ENCODE measurements around the gene EIF4G3. TPM values are rescaled to one million over a fixed set of nuclear protein-coding genes. Genes with fewer than 3 reads are reported as not detected.

Gene EIF4G3
- total RNA-seq, 1 donor from 2014 or later: 27.3 TPM

DNA sequence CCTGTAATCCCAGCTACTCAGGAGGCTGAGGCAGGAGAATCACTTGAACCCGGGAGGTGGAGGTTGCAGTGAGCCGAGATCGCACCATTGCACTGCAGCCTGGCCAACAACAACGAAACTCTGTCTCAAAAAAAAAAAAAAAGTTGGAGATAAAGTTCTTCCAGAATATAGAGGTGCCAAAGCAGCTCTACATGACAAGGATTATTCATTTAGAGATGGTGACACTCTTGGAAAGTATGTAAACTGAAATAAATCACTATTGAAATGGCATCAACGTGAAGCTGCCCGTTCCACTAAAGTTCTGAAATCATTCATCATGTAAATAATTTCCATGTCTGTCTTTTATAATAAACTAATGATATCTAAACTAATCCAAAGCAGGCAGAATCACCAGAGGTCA lies 14.9 kb downstream of the EIF4G3 start:
- TF ChIP-seq, protein P1, sequence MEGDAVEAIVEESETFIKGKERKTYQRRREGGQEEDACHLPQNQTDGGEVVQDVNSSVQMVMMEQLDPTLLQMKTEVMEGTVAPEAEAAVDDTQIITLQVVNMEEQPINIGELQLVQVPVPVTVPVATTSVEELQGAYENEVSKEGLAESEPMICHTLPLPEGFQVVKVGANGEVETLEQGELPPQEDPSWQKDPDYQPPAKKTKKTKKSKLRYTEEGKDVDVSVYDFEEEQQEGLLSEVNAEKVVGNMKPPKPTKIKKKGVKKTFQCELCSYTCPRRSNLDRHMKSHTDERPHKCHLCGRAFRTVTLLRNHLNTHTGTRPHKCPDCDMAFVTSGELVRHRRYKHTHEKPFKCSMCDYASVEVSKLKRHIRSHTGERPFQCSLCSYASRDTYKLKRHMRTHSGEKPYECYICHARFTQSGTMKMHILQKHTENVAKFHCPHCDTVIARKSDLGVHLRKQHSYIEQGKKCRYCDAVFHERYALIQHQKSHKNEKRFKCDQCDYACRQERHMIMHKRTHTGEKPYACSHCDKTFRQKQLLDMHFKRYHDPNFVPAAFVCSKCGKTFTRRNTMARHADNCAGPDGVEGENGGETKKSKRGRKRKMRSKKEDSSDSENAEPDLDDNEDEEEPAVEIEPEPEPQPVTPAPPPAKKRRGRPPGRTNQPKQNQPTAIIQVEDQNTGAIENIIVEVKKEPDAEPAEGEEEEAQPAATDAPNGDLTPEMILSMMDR (conservative IDR thresholded peaks at IDR 0.05; ENCODE audit: low read depth, low read length): no peak
- DNase-seq (ENCODE audit: low read depth): no peak
- no peak overlapping the region for H3K4me3 ChIP-seq (ENCODE audit: low read depth, low read length)

DNA sequence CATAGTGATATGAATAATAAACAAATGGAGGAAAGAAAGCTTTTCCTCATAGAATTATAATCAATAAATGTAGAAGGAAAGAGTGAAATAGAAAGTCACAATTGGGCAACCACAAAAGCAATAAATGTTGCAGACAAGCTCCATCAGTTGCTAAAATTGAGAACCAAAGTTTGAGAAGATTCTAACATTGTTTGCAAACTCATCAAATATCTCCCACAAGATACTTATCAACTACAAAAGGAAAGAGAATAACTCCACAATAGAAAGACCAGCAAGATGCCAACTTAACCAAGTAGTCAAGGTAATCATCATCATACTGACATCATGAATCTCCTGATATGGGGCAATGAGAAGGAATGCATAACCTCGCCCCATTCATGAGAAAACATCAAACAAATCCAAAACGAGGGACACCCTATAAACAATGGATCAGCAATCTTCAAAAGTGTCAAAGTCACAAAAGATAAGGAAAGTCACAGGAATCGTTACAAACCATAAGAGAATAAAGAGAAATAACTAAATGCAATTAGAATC lies 16.4 kb downstream of the EIF4G3 start:
- H3K4me3 ChIP-seq (ENCODE audit: low read depth, low read length): no peak overlapping the region
- DNase-seq (ENCODE audit: low read depth): no peak
- TF ChIP-seq, protein P1 (conservative IDR thresholded peaks at IDR 0.05; ENCODE audit: low read depth, low read length): no peak

DNA sequence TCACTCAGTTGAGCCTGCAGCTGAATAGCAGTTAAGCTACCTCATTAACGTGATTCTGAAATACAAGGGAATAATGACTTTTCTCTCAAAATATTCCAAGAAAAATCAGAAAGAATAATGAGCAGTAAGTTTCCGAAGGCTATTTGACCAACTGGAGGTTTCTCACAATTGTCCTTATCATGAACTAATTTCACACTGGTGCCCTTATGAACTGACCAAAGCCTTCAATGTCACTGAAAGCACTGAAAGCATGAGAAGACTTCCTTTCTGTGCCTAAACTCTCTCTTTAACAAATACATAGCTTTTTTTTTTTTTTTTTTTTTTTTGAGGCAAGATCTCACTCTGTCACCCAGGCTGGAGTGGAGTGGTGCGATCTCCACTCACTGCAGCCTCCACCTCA lies 18.8 kb downstream of the EIF4G3 start:
- TF ChIP-seq, protein P1 (conservative IDR thresholded peaks at IDR 0.05; ENCODE audit: low read depth, low read length): no peak
- no peak for DNase-seq (ENCODE audit: low read depth)
- no peak overlapping the region for H3K4me3 ChIP-seq (ENCODE audit: low read depth, low read length)

DNA sequence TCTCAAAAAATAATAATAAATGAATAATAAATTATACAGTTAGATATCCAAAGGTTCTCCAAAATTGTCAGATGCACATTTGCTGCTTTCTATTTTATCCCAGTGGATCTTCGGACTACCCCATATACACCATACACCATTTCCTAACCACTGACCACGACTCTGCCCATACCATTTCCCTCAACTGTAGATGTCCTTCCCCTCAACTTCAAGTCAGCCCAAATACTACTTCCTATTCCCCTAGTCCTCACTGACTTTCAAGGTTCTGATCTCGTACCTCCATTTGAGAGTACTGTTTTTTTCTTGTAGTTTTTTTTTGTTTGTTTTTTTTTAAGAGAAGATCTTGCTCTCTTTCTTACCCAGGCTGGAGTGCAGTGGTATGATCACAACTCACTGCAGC lies 19.6 kb downstream of the EIF4G3 start:
- no peak overlapping the region for H3K4me3 ChIP-seq (ENCODE audit: low read depth, low read length)
- TF ChIP-seq, protein P1 (conservative IDR thresholded peaks at IDR 0.05; ENCODE audit: low read depth, low read length): no peak
- DNase-seq (ENCODE audit: low read depth): no peak

DNA sequence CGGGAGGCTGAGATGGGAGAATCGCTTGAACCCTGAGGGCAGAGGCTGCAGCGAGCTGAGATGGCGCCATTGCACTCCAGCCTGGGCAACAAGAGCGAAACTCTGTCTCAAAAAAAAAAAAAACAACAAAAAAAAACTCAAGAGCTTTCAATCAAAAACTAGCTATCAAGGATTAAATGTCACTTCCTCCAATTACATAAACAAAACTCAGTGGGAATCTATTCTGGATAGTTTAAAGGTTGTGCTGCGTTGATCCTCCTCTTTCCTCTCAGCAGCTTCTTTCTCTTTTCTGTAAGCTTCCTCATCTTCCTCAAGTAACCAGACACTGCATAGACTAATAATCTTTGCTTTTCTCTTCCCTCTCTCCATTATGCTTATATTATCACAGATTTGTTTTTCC lies 20.7 kb downstream of the EIF4G3 start:
- TF ChIP-seq, protein P1 (conservative IDR thresholded peaks at IDR 0.05; ENCODE audit: low read depth, low read length): no peak
- no peak for DNase-seq (ENCODE audit: low read depth)

DNA sequence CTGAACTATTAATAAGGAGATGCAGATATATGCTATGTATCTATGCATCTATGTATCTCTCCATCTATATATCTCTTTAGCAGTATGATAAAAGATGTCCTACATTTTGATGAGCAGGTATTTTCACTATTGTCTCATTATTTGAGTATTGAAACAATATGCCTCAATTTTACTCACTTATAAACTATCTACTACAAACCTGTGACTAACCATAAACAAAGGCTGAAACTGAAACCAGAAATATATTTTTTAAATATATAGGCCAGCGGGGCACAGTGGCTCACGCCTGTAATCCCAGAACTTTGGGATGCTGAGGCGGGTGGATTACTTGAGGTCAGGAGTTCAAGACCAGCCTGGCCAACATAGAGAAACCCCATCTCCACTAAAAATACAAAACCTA lies 22.0 kb downstream of the EIF4G3 start:
- TF ChIP-seq, protein P1 (conservative IDR thresholded peaks at IDR 0.05; ENCODE audit: low read depth, low read length): no peak
- DNase-seq (ENCODE audit: low read depth): no peak
- H3K4me3 ChIP-seq (ENCODE audit: low read depth, low read length): no peak overlapping the region

More for the DNA sequence above, 20.7 kb downstream of the EIF4G3 start:
- H3K4me3 ChIP-seq (ENCODE audit: low read depth, low read length): no peak overlapping the region

DNA sequence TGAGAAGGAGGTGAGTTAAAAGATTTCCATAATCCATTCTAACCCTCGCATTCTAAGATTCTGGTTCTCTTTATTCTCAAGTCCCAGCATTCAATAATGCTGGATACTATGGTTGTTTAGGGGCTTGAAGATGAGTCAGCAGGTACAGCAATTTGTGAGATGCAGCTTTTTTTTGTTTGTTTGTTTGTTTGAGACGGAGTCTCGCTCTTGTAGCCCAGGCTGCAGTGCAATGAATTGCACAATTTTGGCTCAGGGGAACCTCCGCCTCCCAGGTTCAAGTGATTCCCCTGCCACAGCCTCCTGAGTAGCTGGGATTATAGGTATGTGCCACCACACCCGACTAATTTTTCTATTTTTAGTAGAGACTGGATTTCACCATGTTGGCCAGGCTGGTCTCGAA lies 23.3 kb downstream of the EIF4G3 start:
- no peak for DNase-seq (ENCODE audit: low read depth)
- TF ChIP-seq, protein P1 (conservative IDR thresholded peaks at IDR 0.05; ENCODE audit: low read depth, low read length): no peak

More for the DNA sequence above, 23.3 kb downstream of the EIF4G3 start:
- no peak overlapping the region for H3K4me3 ChIP-seq (ENCODE audit: low read depth, low read length)
